HUES6 (cell line): ENCODE measurements around the gene FSTL4.

Source experiments
- H3K27ac ChIP-seq: 2 replicates; pipeline ENCODE4 v1.7.0; 2013; ENCODE audit warnings: low read depth, mild to moderate bottlenecking, low read length, inconsistent platforms
- H3K27me3 ChIP-seq: 2 replicates; pipeline ENCODE4 v1.6.1; 2013; ENCODE audit warnings: low read length; ENCODE audit not compliant: control insufficient read depth, insufficient read depth
- H3K36me3 ChIP-seq: 2 replicates; pipeline ENCODE4 v1.6.1; 2013; ENCODE audit warnings: low read length; ENCODE audit not compliant: control insufficient read depth, insufficient read depth
- H3K4me1 ChIP-seq: 2 replicates; pipeline ENCODE4 v1.6.1; 2013; ENCODE audit warnings: low read length; ENCODE audit not compliant: control insufficient read depth, insufficient read depth
- H3K4me3 ChIP-seq: 2 replicates; pipeline ENCODE4 v1.5.1; 2013; ENCODE audit warnings: low read depth, low read length
- H3K9ac ChIP-seq: one replicate; pipeline ENCODE4 v1.6.1; 2013; ENCODE audit warnings: mild to moderate bottlenecking, low read length
- H3K9me3 ChIP-seq: 2 replicates; pipeline ENCODE4 v1.6.1; 2013; ENCODE audit warnings: low read depth, low read length; ENCODE audit not compliant: control insufficient read depth, insufficient read depth

FSTL4 gene

GRCh38 chr5:133246376-133247150, 365.8 kb downstream of the FSTL4 start:
- Histone ChIP-seq H3K4me1 (peaks cover 4% of the 10 kb centered on the region; the same call in 1 of the 2 replicates), H3K9ac (no peak overlapping the region), H3K9me3 (no peaks in the 10 kb centered on the region), H3K27me3 (no peaks in the 10 kb centered on the region), H3K27ac (no peak overlapping the region), H3K36me3 (no peaks in the 10 kb centered on the region), H3K4me3 (no peak overlapping the region)

- Histone ChIP-seq H3K36me3 (no peaks in the 10 kb centered on the region), H3K4me1 (peaks cover 3% of the 10 kb centered on the region; the same call in 1 of the 2 replicates)
Observed at GRCh38 chr5:133246053-133246370, 366.3 kb downstream of the FSTL4 start.

GRCh38 chr5:133245191-133246052, 366.9 kb downstream of the FSTL4 start:
- 0 out of 2 replicates have a peak, but pooled peaks cover 2% of the 10 kb centered on the region for H3K9me3 ChIP-seq
- H3K27me3 ChIP-seq = no peaks in the 10 kb centered on the region
- H3K27ac ChIP-seq = no peak overlapping the region
- no peak overlapping the region for H3K9ac ChIP-seq
- no peaks in the 10 kb centered on the region for H3K36me3 ChIP-seq
- H3K4me1 ChIP-seq = peaks cover 3% of the 10 kb centered on the region; the same call in 1 of the 2 replicates
- H3K4me3 ChIP-seq = no peak overlapping the region

More at GRCh38 chr5:133246053-133246370, 366.3 kb downstream of the FSTL4 start:
- Histone ChIP-seq H3K4me3 (no peak overlapping the region), H3K9ac (no peak overlapping the region), H3K27me3 (no peaks in the 10 kb centered on the region), H3K27ac (no peak overlapping the region), H3K9me3 (no peaks in the 10 kb centered on the region)

- Histone ChIP-seq H3K4me3 (no peak overlapping the region), H3K36me3 (no peaks in the 10 kb centered on the region), H3K4me1 (peaks cover 3% of the 10 kb centered on the region; the same call in 1 of the 2 replicates), H3K9ac (no peak overlapping the region), H3K27ac (no peak overlapping the region), H3K9me3 (peaks cover 10% of the 10 kb centered on the region; the same call in 1 of the 2 replicates), H3K27me3 (no peaks in the 10 kb centered on the region)
Observed at GRCh38 chr5:133244242-133244641, 368.1 kb downstream of the FSTL4 start.

- Histone ChIP-seq H3K27ac (no peak overlapping the region), H3K4me1 (peaks cover 3% of the 10 kb centered on the region; the same call in 1 of the 2 replicates), H3K4me3 (no peak overlapping the region), H3K27me3 (no peaks in the 10 kb centered on the region), H3K9me3 (peaks cover 10% of the 10 kb centered on the region; the same call in 1 of the 2 replicates), H3K9ac (no peak overlapping the region), H3K36me3 (no peaks in the 10 kb centered on the region)
Observed at GRCh38 chr5:133243196-133243595, 369.1 kb downstream of the FSTL4 start.

- no peak overlapping the region for H3K27ac ChIP-seq
- H3K9me3 ChIP-seq = peaks cover 10% of the 10 kb centered on the region; the same call in 1 of the 2 replicates
Observed at GRCh38 chr5:133242221-133242835, 370.0 kb downstream of the FSTL4 start.

GRCh38 chr5:133241179-133242092, 370.9 kb downstream of the FSTL4 start:
- Histone ChIP-seq H3K4me1 (peaks cover 3% of the 10 kb centered on the region; the same call in 1 of the 2 replicates), H3K27ac (no peak overlapping the region), H3K36me3 (no peaks in the 10 kb centered on the region), H3K27me3 (no peaks in the 10 kb centered on the region), H3K9me3 (peaks cover 10% of the 10 kb centered on the region; the same call in 1 of the 2 replicates), H3K4me3 (no peak overlapping the region), H3K9ac (no peak overlapping the region)

More at GRCh38 chr5:133242221-133242835, 370.0 kb downstream of the FSTL4 start:
- Histone ChIP-seq H3K4me3 (no peak overlapping the region), H3K36me3 (no peaks in the 10 kb centered on the region), H3K27me3 (no peaks in the 10 kb centered on the region), H3K9ac (no peak overlapping the region), H3K4me1 (peaks cover 3% of the 10 kb centered on the region; the same call in 1 of the 2 replicates)

- Histone ChIP-seq H3K9ac (no peak overlapping the region), H3K9me3 (peaks cover 10% of the 10 kb centered on the region; the same call in 1 of the 2 replicates), H3K27me3 (no peaks in the 10 kb centered on the region), H3K4me1 (peaks cover 3% of the 10 kb centered on the region; the same call in 1 of the 2 replicates), H3K27ac (no peak overlapping the region), H3K36me3 (no peaks in the 10 kb centered on the region), H3K4me3 (no peak overlapping the region)
Observed at GRCh38 chr5:133240425-133241091, 371.8 kb downstream of the FSTL4 start.

- Histone ChIP-seq H3K36me3 (no peaks in the 10 kb centered on the region), H3K4me1 (no peaks in the 10 kb centered on the region), H3K27me3 (no peaks in the 10 kb centered on the region), H3K4me3 (no peak overlapping the region), H3K9me3 (peaks cover 10% of the 10 kb centered on the region; the same call in 1 of the 2 replicates), H3K9ac (no peak overlapping the region), H3K27ac (no peak overlapping the region)
Observed at GRCh38 chr5:133238426-133239205, 373.7 kb downstream of the FSTL4 start.
